GM12892 (cell line): ENCODE measurements around the gene FOXJ3.
A peak's percentile ranks its signal among the peaks of the same experiment; 100 is the strongest.

Source experiments
- DNase-seq: peaks from one replicate; pipeline ENCODE4 v3.0.0; 2011; ENCODE audit not compliant: insufficient read length
- FAIRE-seq: peaks from 2 replicates; lab custom pipeline; 2011; peaks lifted over from hg19 to GRCh38; lab: Jason Lieb, UNC
- POLR2A ChIP-seq: IDR thresholded peaks from 2 replicates; pipeline ENCODE4 v1.6.1; 2011; ENCODE audit warnings: low read depth, low read length, control low read depth
- POLR2AphosphoS5 ChIP-seq: IDR thresholded peaks from 2 replicates; pipeline ENCODE4 v1.6.1; 2011; ENCODE audit warnings: low read depth, low read length, control low read depth
- TAF1 ChIP-seq: IDR thresholded peaks from 2 replicates; pipeline ENCODE4 v1.6.1; 2011; ENCODE audit warnings: low read depth, mild to moderate bottlenecking, control low read depth, low read length, borderline replicate concordance

The FOXJ3 gene

GRCh38 chr1:42175314-42176054 is 159.6 kb downstream of the FOXJ3 start:
- DNase-seq (no peak), FAIRE-seq (no peak)
- TF ChIP-seq POLR2A (no peak), POLR2AphosphoS5 (no peak), TAF1 (no peak)

- DNase-seq = no peak
- no peak for FAIRE-seq
- TF ChIP-seq POLR2A (0 out of 2 replicates have a peak, but pooled peaks have one; percentile 9), POLR2AphosphoS5 (no peak)
These were observed 160.9 kb downstream of the FOXJ3 start for GRCh38 chr1:42173961-42174735.

- TF ChIP-seq POLR2AphosphoS5 (no peak), POLR2A (no peak), TAF1 (no peak)
- peak; percentile 92 for FAIRE-seq
- peak; percentile 54 for DNase-seq
These were observed 161.7 kb downstream of the FOXJ3 start for GRCh38 chr1:42173155-42173933.

GRCh38 chr1:42172381-42173133 is 162.5 kb downstream of the FOXJ3 start:
- no peak for FAIRE-seq
- no peak for DNase-seq
- TF ChIP-seq TAF1 (no peak), POLR2A (no peak), POLR2AphosphoS5 (no peak)

GRCh38 chr1:42171679-42172266 is 163.3 kb downstream of the FOXJ3 start:
- no peak for DNase-seq
- TF ChIP-seq POLR2A (no peak), POLR2AphosphoS5 (no peak), TAF1 (no peak)

GRCh38 chr1:42170779-42171621 is 164.0 kb downstream of the FOXJ3 start:
- no peak for TF ChIP-seq TAF1
- TF ChIP-seq POLR2AphosphoS5 = no peak
- no peak for TF ChIP-seq POLR2A
- no peak for DNase-seq
- FAIRE-seq = no peak

More at GRCh38 chr1:42171679-42172266, 163.3 kb downstream of the FOXJ3 start:
- no peak for FAIRE-seq

- DNase-seq = no peak
- TF ChIP-seq TAF1 (no peak), POLR2AphosphoS5 (no peak), POLR2A (no peak)
- no peak for FAIRE-seq
These were observed 166.3 kb downstream of the FOXJ3 start for GRCh38 chr1:42168763-42169162.

GRCh38 chr1:42168391-42168670 is 166.7 kb downstream of the FOXJ3 start:
- TF ChIP-seq TAF1 (no peak), POLR2AphosphoS5 (no peak), POLR2A (no peak)
- no peak for FAIRE-seq
- no peak for DNase-seq

- TF ChIP-seq POLR2A (no peak), TAF1 (no peak), POLR2AphosphoS5 (no peak)
- DNase-seq (no peak), FAIRE-seq (peak; percentile 67)
These were observed 167.2 kb downstream of the FOXJ3 start for GRCh38 chr1:42167611-42168390.
